Measurements from ENCODE around the gene CAPN15.

DNA sequence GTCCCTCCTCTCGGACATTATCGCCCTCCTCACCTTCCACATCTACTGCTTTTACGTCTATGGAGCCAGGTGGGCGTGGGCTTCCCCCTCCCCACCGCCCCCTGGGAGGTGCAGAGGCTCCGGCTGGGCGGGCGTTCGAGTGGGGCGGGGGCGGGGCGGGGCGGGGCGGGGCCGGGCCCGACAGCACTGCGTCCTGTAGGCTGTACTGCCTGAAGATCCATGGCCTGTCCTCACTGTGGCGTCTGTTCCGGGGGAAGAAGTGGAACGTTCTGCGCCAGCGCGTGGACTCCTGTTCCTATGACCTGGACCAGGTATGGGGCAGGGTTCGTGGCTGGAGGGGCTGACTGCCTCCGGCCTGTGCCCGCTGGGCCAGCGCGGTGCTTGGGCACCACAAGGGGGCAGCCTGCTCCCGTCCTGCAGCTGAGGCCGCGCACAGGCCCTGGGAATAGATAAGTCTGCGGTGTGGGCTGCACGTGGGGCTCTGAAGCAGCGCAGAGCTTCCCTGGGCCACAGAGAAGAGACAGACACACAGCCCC is 51.4 kb downstream of the CAPN15 start:
- TF ChIP-seq TAF1 (IDR thresholded peaks at IDR 0.05; ENCODE audit: borderline replicate concordance, insufficient read depth, low read length) (no peak), POLR2AphosphoS5 (IDR thresholded peaks at IDR 0.05; ENCODE audit: low read depth, low read length) (no peak), SIN3A (IDR thresholded peaks at IDR 0.05; ENCODE audit: borderline replicate concordance, insufficient read depth, low read length) (no peak)
- TF ChIP-seq, protein P1, sequence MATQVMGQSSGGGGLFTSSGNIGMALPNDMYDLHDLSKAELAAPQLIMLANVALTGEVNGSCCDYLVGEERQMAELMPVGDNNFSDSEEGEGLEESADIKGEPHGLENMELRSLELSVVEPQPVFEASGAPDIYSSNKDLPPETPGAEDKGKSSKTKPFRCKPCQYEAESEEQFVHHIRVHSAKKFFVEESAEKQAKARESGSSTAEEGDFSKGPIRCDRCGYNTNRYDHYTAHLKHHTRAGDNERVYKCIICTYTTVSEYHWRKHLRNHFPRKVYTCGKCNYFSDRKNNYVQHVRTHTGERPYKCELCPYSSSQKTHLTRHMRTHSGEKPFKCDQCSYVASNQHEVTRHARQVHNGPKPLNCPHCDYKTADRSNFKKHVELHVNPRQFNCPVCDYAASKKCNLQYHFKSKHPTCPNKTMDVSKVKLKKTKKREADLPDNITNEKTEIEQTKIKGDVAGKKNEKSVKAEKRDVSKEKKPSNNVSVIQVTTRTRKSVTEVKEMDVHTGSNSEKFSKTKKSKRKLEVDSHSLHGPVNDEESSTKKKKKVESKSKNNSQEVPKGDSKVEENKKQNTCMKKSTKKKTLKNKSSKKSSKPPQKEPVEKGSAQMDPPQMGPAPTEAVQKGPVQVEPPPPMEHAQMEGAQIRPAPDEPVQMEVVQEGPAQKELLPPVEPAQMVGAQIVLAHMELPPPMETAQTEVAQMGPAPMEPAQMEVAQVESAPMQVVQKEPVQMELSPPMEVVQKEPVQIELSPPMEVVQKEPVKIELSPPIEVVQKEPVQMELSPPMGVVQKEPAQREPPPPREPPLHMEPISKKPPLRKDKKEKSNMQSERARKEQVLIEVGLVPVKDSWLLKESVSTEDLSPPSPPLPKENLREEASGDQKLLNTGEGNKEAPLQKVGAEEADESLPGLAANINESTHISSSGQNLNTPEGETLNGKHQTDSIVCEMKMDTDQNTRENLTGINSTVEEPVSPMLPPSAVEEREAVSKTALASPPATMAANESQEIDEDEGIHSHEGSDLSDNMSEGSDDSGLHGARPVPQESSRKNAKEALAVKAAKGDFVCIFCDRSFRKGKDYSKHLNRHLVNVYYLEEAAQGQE (IDR thresholded peaks at IDR 0.05; ENCODE audit: insufficient read depth in 1 of 2, low read depth in 2 of 2, low read length in 2 of 2) = no peak

Data from PFSK-1 (cell line).